ENCODE results near the gene RFT1.

The RFT1 gene

DNA sequence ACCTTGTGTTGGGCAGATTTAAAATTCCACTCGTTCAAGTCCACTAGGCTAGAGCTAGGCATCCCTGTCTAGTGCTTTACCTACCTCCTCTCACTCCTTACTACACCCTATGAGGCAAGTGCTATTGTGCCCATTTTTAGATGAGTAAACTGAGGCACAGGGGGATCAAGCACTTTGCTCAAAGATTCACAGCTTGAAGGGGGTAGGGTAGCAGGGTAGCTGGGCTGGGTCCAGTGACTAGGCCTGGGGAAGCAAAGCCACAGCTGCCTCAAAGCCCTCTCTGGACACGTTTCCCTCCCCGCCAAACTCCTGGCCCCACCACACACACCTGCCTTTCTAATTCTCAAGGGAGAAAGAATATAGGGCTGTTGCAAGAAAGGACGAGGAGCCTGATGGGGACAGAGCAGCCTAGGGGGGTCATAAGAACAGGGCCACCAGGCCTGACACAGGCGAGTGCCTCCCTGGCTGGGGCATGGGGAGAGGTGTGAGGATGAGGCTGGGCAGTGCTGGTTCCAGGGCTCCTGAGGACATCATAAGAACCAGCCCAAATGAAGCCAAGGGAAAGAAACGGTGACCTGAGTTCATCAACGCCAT lies 49.5 kb downstream of the RFT1 start:
- TF ChIP-seq, protein P1, sequence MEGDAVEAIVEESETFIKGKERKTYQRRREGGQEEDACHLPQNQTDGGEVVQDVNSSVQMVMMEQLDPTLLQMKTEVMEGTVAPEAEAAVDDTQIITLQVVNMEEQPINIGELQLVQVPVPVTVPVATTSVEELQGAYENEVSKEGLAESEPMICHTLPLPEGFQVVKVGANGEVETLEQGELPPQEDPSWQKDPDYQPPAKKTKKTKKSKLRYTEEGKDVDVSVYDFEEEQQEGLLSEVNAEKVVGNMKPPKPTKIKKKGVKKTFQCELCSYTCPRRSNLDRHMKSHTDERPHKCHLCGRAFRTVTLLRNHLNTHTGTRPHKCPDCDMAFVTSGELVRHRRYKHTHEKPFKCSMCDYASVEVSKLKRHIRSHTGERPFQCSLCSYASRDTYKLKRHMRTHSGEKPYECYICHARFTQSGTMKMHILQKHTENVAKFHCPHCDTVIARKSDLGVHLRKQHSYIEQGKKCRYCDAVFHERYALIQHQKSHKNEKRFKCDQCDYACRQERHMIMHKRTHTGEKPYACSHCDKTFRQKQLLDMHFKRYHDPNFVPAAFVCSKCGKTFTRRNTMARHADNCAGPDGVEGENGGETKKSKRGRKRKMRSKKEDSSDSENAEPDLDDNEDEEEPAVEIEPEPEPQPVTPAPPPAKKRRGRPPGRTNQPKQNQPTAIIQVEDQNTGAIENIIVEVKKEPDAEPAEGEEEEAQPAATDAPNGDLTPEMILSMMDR (IDR thresholded peaks at IDR 0.05; ENCODE audit: low read length, missing control alignments): no peak
- H3K4me3 ChIP-seq (replicated peaks; ENCODE audit: low read depth, low read length): no peak overlapping the region
- DNase-seq (ENCODE audit: low read depth): no peak

DNA sequence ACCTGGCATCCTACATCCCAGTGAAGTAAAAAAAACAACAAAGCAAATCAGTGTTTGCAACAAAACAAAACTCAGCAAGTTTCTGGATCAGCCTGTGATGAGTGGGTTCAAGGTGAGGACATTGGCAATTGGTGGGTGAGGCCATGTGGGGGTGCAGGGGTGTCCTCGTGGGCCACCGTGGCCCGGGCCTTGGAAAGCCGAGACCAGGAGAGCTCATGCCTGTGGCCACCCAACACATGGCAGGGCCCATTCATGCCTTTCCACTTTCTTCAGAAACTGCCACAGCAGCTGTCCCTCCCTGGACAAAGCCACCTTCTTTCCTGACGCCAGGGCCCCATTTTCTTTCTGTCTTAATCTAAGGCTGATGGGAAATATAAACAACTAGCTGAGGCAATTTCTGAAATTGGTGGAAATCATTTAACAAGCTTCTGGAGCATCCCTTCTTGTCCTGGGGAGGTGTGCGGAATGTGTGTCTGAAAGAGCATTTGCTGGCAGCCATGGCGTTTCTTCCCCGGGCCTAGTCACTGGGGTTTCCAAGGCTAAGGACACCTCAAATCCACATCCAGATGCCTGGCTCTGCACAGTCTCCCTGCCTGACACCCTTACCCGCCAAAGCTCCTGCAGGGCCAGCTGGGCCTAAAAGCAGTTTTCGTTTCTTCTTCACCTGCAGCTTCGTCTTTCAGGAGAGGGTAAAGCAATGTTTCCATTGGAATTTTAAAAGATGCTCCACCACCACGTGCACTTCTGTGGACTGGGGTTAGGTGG lies 50.3 kb downstream of the RFT1 start:
- TF ChIP-seq, protein P1 (IDR thresholded peaks at IDR 0.05; ENCODE audit: low read length, missing control alignments): no peak
- no peak overlapping the region for H3K4me3 ChIP-seq (replicated peaks; ENCODE audit: low read depth, low read length)
- no peak for DNase-seq (ENCODE audit: low read depth)

DNA sequence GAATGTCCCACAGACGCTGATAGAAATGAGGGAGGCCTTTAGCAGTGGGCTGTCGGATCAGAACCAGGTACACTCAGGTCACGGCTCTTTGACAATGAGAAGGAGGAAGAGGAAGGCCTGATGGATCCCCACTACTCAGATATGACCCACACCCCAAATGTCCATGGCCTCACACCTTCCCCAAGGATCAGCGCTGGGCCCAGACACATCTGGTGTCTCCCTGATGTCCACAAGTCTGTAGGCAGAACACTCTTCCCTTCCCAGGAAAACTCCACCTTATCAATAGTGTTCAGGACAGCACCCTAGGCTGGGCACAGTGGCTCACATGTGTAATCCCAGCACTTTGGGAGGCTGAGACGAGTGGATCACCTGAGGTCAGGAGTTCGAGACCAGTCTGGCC lies 51.1 kb downstream of the RFT1 start:
- H3K4me3 ChIP-seq (replicated peaks; ENCODE audit: low read depth, low read length): no peak overlapping the region
- DNase-seq (ENCODE audit: low read depth): no peak
- TF ChIP-seq, protein P1 (IDR thresholded peaks at IDR 0.05; ENCODE audit: low read length, missing control alignments): no peak

DNA sequence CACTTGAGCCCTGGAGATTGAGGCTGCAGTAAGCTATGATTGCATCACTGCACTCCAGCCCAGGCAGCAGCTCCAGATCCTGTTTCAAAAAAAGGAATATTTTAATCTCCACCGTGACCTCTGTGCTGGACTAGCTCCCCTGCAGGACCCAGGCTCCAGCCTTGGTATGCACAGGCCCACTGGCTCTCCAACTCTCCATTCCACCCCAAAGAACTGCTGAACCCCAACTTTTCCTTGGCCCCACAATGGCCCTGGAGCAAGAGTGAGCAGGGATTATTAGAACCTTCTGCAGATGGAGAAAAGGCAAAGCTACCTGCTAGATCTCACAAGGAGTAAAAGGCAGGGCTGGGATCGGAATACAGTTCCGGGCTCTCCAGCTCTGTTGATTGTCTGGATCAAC lies 51.6 kb downstream of the RFT1 start:
- TF ChIP-seq, protein P1 (IDR thresholded peaks at IDR 0.05; ENCODE audit: low read length, missing control alignments): no peak
- DNase-seq (ENCODE audit: low read depth): no peak
- no peak overlapping the region for H3K4me3 ChIP-seq (replicated peaks; ENCODE audit: low read depth, low read length)

DNA sequence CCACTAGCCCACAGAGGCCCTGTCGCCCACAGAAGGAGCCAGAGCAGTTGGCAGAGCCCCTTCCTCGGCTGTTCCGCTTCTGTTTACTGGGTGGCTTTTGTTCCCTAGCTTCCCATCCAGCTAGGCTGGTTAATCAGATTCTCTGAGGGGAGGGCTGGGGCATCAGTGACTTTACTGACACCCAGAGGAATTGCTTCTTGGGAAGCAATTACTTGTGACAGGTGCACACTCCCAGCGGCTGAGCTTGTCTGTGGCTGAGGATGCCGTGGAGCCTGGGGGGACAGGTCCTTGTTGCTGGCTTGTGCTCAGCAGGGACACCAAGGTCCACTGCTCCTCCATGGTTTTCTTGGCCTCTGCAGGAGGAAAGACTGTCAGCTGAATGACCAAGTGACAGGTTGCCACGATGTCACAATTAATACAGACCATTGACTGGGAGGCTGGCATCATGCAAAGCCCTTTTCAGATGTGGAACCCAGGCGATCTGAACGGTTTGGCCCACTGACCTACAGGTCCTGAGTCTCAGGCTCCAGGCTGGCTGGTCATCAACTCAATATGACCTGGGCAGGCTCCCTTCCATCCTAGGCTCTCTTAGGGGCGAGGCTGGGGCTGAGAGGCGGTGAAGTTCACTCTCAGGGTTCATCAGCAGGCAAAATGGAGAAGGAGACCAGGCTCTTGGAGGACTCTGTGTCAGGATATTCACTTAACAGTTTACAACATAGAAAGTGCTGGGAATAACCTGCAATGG lies 52.6 kb downstream of the RFT1 start:
- no peak for DNase-seq (ENCODE audit: low read depth)
- TF ChIP-seq, protein P1 (IDR thresholded peaks at IDR 0.05; ENCODE audit: low read length, missing control alignments): no peak
- no peak overlapping the region for H3K4me3 ChIP-seq (replicated peaks; ENCODE audit: low read depth, low read length)

DNA sequence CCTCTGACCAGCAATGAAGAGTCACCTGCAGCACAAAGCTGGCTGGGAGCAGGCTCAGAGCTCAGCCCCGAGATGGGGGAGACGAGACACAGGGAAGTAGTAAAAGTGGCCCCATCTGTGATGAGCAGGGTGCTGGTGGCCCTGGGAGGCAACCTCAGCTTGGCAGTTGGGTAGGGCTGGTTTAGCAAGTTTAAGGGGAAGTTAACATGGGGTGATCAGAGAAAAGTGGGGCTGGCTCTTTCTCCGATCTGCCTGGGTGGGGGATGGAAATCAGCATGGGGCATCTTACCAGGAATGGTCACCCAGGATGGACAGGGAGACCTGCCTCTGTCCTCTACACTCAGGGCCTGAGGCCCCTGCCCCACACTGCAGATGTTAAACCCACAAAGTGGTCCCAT lies 54.5 kb downstream of the RFT1 start:
- DNase-seq (ENCODE audit: low read depth): no peak

More for the DNA sequence above, 54.5 kb downstream of the RFT1 start:
- TF ChIP-seq, protein P1 (IDR thresholded peaks at IDR 0.05; ENCODE audit: low read length, missing control alignments): no peak
- H3K4me3 ChIP-seq (replicated peaks; ENCODE audit: low read depth, low read length): no peak overlapping the region

Measured in fibroblast of pulmonary artery (primary cell).